ENCODE results near the gene FAM47E. TPM values are rescaled to one million over a fixed set of nuclear protein-coding genes. Genes with fewer than 3 reads are reported as not detected.

Gene FAM47E
- total and polyA plus RNA-seq, 2 of the 8 experiments (the other 6 are each of a cell fraction or from before 2014, with no cell fraction given), result 1.3 to 1.4 TPM

- FAIRE-seq (no peak), DNase-seq (ENCODE audit: low read depth in 1 of 2, low spot score in 2 of 2) (no peak)
- ChIA-PET POLR2A (ENCODE audit: partially characterized antibody) (interaction anchor here (1.1 kb wide), 1 partner anchor 120 kb away, joined by 4 read pairs; the partner anchor contains the start of gene NUP54), CTCF (ENCODE audit: partially characterized antibody) (interaction anchor here (0.6 to 2.5 kb wide), 3 partner anchors 8 to 89 kb away, joined by 3 to 15 read pairs (median 3); no protein-coding TSS in a partner anchor)
- no peak overlapping the region for H3K18ac ChIP-seq (ENCODE audit: extremely low read depth, low read length)
- H4K20me1 ChIP-seq (replicated peaks in 1 of 2; ENCODE audit: control insufficient read depth in 1 of 2, insufficient read depth in 2 of 2, low read length in 2 of 2), result no peaks in the 10 kb centered on the region
- H2BK15ac ChIP-seq (ENCODE audit: low read length), result no peak overlapping the region
- no peak overlapping the region for H2BK12ac ChIP-seq (ENCODE audit: low read depth, low read length)
- no peak overlapping the region for H3K56ac ChIP-seq (replicated peaks; ENCODE audit: insufficient read length, low read depth, low read length)
- no peak overlapping the region for H2AFZ ChIP-seq (ENCODE audit: low read length)
- no peak overlapping the region for H3K4me3 ChIP-seq (ENCODE audit: extremely low read depth in 1 of 4, insufficient read depth in 2 of 4, low read depth in 3 of 4, low read length in 4 of 4)
- H3K4ac ChIP-seq (replicated peaks; ENCODE audit: insufficient read length, low read depth, low read length), result no peak overlapping the region
- H3K79me2 ChIP-seq (ENCODE audit: control insufficient read depth in 1 of 2, insufficient read depth in 2 of 2, low read length in 2 of 2), result no peaks in the 10 kb centered on the region
- 90 to 100% methylated on average over 3 to 6 of the region's 6 CpGs for WGBS, 2 experiments (ENCODE audit: extremely low coverage in 1 of 2, insufficient coverage in 1 of 2, insufficient read length in 1 of 2, insufficient replicate concordance in 2 of 2, low coverage in 1 of 2, low lambda C conversion rate in 2 of 2, missing lambda C conversion rate in 1 of 2)
- H4K8ac ChIP-seq (ENCODE audit: extremely low read depth, insufficient read depth, low read length), result no peak overlapping the region
- H3K4me1 ChIP-seq (replicated peaks in 1 of 4; ENCODE audit: control insufficient read depth in 3 of 4, insufficient read depth in 4 of 4, low read length in 3 of 4), result no peaks in the 10 kb centered on the region
- H3K27me3 ChIP-seq (replicated peaks in 1 of 4; ENCODE audit: control insufficient read depth in 3 of 4, extremely low read depth in 1 of 4, insufficient read depth in 3 of 4, low read length in 3 of 4), result peaks cover 0 to 2% (median 0%) of the 10 kb centered on the region in 4 experiments; a peak in 1 of 7 replicates
- H3K9me3 ChIP-seq (ENCODE audit: insufficient read depth in 2 of 2, low read depth in 1 of 2, low read length in 1 of 2), result no peaks in the 10 kb centered on the region
- no peaks in the 10 kb centered on the region for H3K36me3 ChIP-seq (ENCODE audit: control insufficient read depth in 2 of 4, insufficient read depth in 4 of 4, low read length in 3 of 4)
- no peak overlapping the region for H4K5ac ChIP-seq (ENCODE audit: insufficient read length, low read depth, low read length)
- H3K23me2 ChIP-seq (ENCODE audit: low read depth, low read length), result 0 out of 2 replicates have a peak, but pooled peaks cover 3% of the 10 kb centered on the region
- H2BK20ac ChIP-seq (ENCODE audit: low read length), result no peak overlapping the region
- no peak overlapping the region for H4K91ac ChIP-seq (replicated peaks; ENCODE audit: insufficient read length, low read length)
- no peak overlapping the region for H2AK5ac ChIP-seq (ENCODE audit: low read depth, low read length)
- H2BK120ac ChIP-seq (replicated peaks; ENCODE audit: low read depth, low read length), result no peak overlapping the region
- no peak overlapping the region for H3K4me2 ChIP-seq (ENCODE audit: insufficient read depth in 1 of 2, low read depth in 2 of 2, low read length in 2 of 2)
- no peak overlapping the region for H3K27ac ChIP-seq (ENCODE audit: low read depth, low read length)
- no peaks in the 10 kb centered on the region for H3K79me1 ChIP-seq (ENCODE audit: low read depth, low read length)
- H3K23ac ChIP-seq (ENCODE audit: insufficient read length), result no peak overlapping the region
- H2BK5ac ChIP-seq (ENCODE audit: low read depth, low read length), result no peak overlapping the region
- no peak overlapping the region for H3K14ac ChIP-seq (ENCODE audit: insufficient read length)
- H3K9ac ChIP-seq (replicated peaks in 1 of 4; ENCODE audit: extremely low read depth in 1 of 4, low read depth in 3 of 4, low read length in 3 of 4), result no peak overlapping the region
- TF ChIP-seq GABPA (IDR thresholded peaks at IDR 0.05; ENCODE audit: borderline replicate concordance, insufficient read depth, low read length) (no peak), SRF (IDR thresholded peaks at IDR 0.05; ENCODE audit: low read depth, low read length) (no peak), JUN (IDR thresholded peaks at IDR 0.05; ENCODE audit: low read depth, low read length) (no peak), TEAD4 (IDR thresholded peaks at IDR 0.05; ENCODE audit: low read depth, low read length) (no peak), KDM4A (IDR thresholded peaks at IDR 0.05; ENCODE audit: low read depth, low read length, severe bottlenecking) (no peak), CTBP2 (IDR thresholded peaks at IDR 0.05; ENCODE audit: borderline replicate concordance, insufficient read depth, insufficient read length, low read length) (no peak), CBX5 (IDR thresholded peaks at IDR 0.05; ENCODE audit: low read depth, low read length) (no peak)
Observed at GRCh38 chr4:76267811-76268210, 16.3 kb downstream of the FAM47E start.

Data from H1 (cell line).